Measurements from ENCODE around the gene HELZ2.

DNA sequence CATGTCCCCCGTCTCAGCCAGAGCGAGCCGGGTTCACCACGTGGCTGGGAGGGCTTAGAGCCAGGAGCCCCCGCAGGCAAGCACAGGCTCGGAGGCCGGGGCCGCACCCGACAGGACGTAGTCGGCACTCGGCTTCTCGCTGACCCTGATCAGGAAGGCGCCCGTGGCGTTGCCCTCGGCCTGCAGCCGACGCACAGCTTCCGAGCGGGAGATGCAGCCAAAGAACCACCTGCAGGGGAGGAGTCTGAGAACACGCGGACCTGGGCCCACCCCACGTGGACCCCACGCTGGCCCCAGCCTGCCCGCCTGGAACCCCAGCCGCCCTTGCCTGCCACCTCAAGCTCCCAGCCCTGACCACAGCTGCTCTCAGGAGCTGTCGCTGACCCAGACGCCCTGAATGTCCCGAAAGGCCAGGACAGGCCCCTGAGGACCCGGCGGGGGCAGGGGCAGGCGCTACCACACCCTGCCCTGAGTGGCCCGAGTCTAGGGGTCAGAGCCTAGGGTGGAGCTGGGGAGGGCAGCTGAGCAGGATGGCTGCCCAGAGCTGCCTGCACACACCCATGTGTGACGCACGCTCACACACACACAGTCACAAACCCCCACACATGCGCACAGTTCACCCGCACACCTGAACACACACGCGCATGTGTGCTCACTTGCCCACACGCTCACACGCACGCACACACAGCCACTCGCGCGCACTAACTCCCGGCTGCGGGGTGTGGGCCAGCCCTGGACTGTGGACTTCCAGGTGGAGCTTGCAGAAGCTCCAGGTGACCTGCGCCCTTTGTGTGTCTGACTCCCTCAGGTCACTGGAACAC, 39.0 kb downstream of the HELZ2 start:
- TF ChIP-seq, protein P1, sequence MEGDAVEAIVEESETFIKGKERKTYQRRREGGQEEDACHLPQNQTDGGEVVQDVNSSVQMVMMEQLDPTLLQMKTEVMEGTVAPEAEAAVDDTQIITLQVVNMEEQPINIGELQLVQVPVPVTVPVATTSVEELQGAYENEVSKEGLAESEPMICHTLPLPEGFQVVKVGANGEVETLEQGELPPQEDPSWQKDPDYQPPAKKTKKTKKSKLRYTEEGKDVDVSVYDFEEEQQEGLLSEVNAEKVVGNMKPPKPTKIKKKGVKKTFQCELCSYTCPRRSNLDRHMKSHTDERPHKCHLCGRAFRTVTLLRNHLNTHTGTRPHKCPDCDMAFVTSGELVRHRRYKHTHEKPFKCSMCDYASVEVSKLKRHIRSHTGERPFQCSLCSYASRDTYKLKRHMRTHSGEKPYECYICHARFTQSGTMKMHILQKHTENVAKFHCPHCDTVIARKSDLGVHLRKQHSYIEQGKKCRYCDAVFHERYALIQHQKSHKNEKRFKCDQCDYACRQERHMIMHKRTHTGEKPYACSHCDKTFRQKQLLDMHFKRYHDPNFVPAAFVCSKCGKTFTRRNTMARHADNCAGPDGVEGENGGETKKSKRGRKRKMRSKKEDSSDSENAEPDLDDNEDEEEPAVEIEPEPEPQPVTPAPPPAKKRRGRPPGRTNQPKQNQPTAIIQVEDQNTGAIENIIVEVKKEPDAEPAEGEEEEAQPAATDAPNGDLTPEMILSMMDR (IDR thresholded peaks at IDR 0.05), result no peak
- TF ChIP-seq ZFX (IDR thresholded peaks at IDR 0.05; ENCODE audit: borderline replicate concordance), result no peak
